Measurements from ENCODE around the gene FERMT3. TPM values are rescaled to one million over a fixed set of nuclear protein-coding genes. Genes with fewer than 3 reads are reported as not detected.

FERMT3 gene
- total RNA-seq, 4 donors from 2014 or later = 15.1 to 94.1 (median 23.2) TPM

- TF ChIP-seq POLR2A (IDR thresholded peaks at IDR 0.05) (no peak), CTCF (IDR thresholded peaks at IDR 0.05) (no peak)
- Histone ChIP-seq H3K27ac (no peak overlapping the region), H3K9me3 (no peaks in the 10 kb centered on the region), H3K4me1 (peaks cover 0 to 34% (median 0%) of the 10 kb centered on the region in 4 donors), H3K4me3 (no peak overlapping the region), H3K27me3 (no peaks in the 10 kb centered on the region), H3K36me3 (peaks cover 0 to 96% (median 0%) of the 10 kb centered on the region in 3 donors)
- DNase-seq = no peak
Observed at GRCh38 chr11:64261556-64262080, 55.1 kb downstream of the FERMT3 start.

- Histone ChIP-seq H3K4me1 (peaks cover 0 to 40% (median 0%) of the 10 kb centered on the region in 4 donors), H3K27me3 (no peaks in the 10 kb centered on the region), H3K9me3 (no peaks in the 10 kb centered on the region), H3K36me3 (peaks cover 0 to 95% (median 0%) of the 10 kb centered on the region in 3 donors), H3K27ac (no peak overlapping the region), H3K4me3 (no peak overlapping the region)
- no peak for TF ChIP-seq POLR2A (IDR thresholded peaks at IDR 0.05)
- TF ChIP-seq CTCF (IDR thresholded peaks at IDR 0.05) = no peak
- DNase-seq = no peak
Observed at GRCh38 chr11:64262271-64263002, 55.9 kb downstream of the FERMT3 start.

GRCh38 chr11:64263021-64263946 lies 56.8 kb downstream of the FERMT3 start:
- H3K9me3 ChIP-seq = no peaks in the 10 kb centered on the region
- no peak for DNase-seq
- H3K36me3 ChIP-seq = peaks cover 0 to 87% (median 0%) of the 10 kb centered on the region in 3 donors

GRCh38 chr11:64263947-64264317 lies 57.4 kb downstream of the FERMT3 start:
- H3K36me3 ChIP-seq = peaks cover 0 to 80% (median 0%) of the 10 kb centered on the region in 3 donors
- no peaks in the 10 kb centered on the region for H3K9me3 ChIP-seq
- no peak for DNase-seq
- peaks cover 7 to 55% (median 10%) of the 10 kb centered on the region in 4 donors for H3K4me1 ChIP-seq
- H3K4me3 ChIP-seq = no peak overlapping the region
- no peak overlapping the region for H3K27ac ChIP-seq
- H3K27me3 ChIP-seq = no peaks in the 10 kb centered on the region
- TF ChIP-seq POLR2A (IDR thresholded peaks at IDR 0.05) (no peak), CTCF (IDR thresholded peaks at IDR 0.05) (no peak)

More at GRCh38 chr11:64263021-64263946, 56.8 kb downstream of the FERMT3 start:
- Histone ChIP-seq H3K4me1 (peaks cover under 1 to 49% (median 5%) of the 10 kb centered on the region in 4 donors), H3K27me3 (no peaks in the 10 kb centered on the region), H3K4me3 (no peak overlapping the region), H3K27ac (no peak overlapping the region)
- no peak for TF ChIP-seq CTCF (IDR thresholded peaks at IDR 0.05)
- no peak for TF ChIP-seq POLR2A (IDR thresholded peaks at IDR 0.05)

GRCh38 chr11:64264371-64264852 lies 57.9 kb downstream of the FERMT3 start:
- H3K27me3 ChIP-seq = no peaks in the 10 kb centered on the region
- no peak for TF ChIP-seq CTCF (IDR thresholded peaks at IDR 0.05)
- peaks cover 7 to 57% (median 12%) of the 10 kb centered on the region in 4 donors for H3K4me1 ChIP-seq
- no peaks in the 10 kb centered on the region for H3K9me3 ChIP-seq
- no peak for DNase-seq
- H3K27ac ChIP-seq = peak overlapping the region in 1 of 4 donors; percentile 30
- no peak overlapping the region for H3K4me3 ChIP-seq
- H3K36me3 ChIP-seq = peaks cover 0 to 75% (median 0%) of the 10 kb centered on the region in 3 donors

Measured in Peyer's patch (tissue), 4 donors.